ENCODE measurements around the gene BPNT1. TPM values are rescaled to one million over a fixed set of nuclear protein-coding genes. Genes with fewer than 3 reads are reported as not detected.
"Not testable (repeated sequence)": the region's sequence is repeated elsewhere in the genome, so short reads cannot be mapped to it uniquely, and the experiment has no call there.

The BPNT1 gene
- total and polyA plus RNA-seq, 9 donors = 12.9 to 34.0 (median 15.7) TPM

DNA sequence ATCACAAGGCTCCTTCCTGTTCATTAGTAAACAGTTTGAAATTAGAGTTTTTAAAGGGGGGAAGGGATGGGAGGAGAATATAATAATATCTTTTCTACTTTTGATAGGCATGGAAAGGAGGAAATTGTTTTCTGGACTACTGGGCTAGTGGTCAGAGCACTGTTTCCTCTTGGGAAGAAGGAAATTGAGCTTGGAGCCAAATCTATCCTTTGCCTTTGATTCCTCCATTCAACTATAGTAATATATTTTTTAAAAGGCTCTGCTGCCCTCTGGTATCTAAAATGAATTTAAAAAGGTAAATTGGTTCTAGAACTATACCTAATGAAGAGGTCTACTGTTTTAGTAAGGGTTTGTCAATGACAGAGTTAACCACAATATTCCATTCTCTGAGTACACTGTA, 10.2 kb upstream of the BPNT1 start:
- Histone ChIP-seq H3K9me3 (no peaks in the 10 kb centered on the region), H3K36me3 (no peaks in the 10 kb centered on the region), H3K27ac (no peak overlapping the region), H3K27me3 (no peaks in the 10 kb centered on the region), H3K4me3 (no peak overlapping the region), H3K4me1 (ENCODE audit: insufficient read depth) (peaks cover 2% of the 10 kb centered on the region)
- no peak for DNase-seq
- intact Hi-C loops (cut with DNase I) = no loop called here
- no peak for TF ChIP-seq EP300 (IDR thresholded peaks at IDR 0.05)
- TF ChIP-seq, protein P1, sequence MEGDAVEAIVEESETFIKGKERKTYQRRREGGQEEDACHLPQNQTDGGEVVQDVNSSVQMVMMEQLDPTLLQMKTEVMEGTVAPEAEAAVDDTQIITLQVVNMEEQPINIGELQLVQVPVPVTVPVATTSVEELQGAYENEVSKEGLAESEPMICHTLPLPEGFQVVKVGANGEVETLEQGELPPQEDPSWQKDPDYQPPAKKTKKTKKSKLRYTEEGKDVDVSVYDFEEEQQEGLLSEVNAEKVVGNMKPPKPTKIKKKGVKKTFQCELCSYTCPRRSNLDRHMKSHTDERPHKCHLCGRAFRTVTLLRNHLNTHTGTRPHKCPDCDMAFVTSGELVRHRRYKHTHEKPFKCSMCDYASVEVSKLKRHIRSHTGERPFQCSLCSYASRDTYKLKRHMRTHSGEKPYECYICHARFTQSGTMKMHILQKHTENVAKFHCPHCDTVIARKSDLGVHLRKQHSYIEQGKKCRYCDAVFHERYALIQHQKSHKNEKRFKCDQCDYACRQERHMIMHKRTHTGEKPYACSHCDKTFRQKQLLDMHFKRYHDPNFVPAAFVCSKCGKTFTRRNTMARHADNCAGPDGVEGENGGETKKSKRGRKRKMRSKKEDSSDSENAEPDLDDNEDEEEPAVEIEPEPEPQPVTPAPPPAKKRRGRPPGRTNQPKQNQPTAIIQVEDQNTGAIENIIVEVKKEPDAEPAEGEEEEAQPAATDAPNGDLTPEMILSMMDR (IDR thresholded peaks at IDR 0.05) = no peak

DNA sequence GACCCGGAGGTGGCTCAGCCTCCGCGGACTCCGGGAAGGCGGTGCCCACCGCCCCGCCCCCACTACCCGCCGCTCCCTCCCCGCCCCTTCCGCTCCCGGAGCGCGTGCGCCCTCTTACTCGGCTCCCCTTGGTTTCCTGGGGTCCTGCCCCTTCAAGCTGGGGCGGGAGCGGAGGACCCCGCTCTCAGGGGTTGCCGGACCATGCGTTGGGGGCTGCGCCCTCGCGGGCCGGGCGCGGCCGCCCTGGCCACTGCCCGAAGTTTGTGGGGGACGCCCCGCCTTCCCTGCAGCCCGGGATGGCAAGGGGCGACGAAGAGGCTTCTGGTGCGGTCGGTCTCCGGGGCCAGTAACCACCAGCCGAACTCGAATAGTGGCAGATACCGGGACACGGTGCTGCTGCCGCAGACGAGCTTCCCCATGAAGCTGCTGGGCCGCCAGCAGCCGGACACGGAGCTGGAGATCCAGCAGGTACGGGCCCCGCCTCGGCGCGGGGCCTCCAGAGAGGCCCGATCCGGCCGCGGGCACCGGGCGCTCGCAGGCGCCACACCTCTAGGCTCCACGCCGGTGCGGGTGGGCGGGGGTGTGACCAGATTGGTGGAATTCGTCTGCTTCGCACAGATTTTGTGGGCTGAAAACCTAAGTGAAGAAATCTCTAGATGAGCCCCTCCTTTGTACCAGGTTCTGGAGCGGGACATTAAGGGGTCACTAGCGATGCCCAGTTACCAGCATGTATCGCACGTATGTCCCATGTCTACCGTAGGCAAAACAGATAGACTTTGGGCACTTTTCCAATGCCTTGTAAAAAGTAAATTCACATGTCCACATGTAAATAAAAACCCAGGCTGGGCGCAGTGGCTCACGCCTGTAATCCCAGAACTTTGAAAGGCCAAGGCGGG, 4.7 kb upstream of the BPNT1 start, which contains the start of gene IARS2:
Gene IARS2, plus strand, starts transcription at position 117 of the 896 bp plus-strand sequence. Its CDS starts 85 bp downstream, at position 202.
- 1 to 4% (median 2%) methylated on average over 33 to 73 of the region's 73 CpGs for WGBS, 3 donors
- no peaks in the 10 kb centered on the region for H3K9me3 ChIP-seq
- no peaks in the 10 kb centered on the region for H3K27me3 ChIP-seq
- DNase-seq = peak; percentile 88 to 93 (median 91)
- intact Hi-C loops (cut with DNase I) = no loop called here
- H3K27ac ChIP-seq = peak within 1 kb of the TSS; percentile 59 to 84
- peak within 1 kb of the TSS; percentile 95 for H3K4me3 ChIP-seq
- TF ChIP-seq, protein P1 (IDR thresholded peaks at IDR 0.05) = no peak
- TF ChIP-seq EP300 (IDR thresholded peaks at IDR 0.05) (no peak), POLR2A (IDR thresholded peaks at IDR 0.05) (no peak)
- H3K4me1 ChIP-seq (ENCODE audit: insufficient read depth) = peaks cover 6% of the 10 kb centered on the region
- no peaks in the 10 kb centered on the region for H3K36me3 ChIP-seq

DNA sequence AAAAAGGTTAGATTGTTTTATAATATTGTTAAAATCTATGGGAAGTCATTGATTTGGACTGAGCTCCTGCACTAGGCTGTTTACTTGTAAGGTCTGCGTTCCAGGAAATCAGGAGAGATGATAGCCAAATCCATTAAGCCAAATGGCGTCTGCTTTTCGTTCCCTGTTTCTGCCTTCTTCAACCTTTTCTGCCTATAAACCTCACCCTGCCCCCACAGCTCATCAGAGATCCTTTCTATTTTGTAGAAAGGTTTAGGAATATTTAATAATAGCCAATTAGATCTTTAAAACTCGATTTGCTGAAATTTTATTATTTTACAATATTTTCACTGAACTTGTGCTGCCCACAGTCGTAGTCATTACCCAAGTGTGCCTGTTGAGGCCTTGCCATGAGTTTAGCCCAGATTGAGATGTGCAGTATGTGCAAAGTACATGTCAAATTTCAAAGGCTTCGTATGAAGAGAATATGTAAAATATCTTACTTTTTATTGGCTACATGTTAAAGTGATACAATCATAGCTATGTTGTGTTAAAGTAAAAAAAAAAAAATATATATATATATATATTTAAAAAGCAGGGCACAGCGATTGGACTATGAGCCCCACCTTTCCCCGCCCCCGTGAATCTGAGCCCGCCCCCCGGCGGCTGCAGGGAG, 3.9 kb upstream of the BPNT1 start:
- Histone ChIP-seq H3K4me3 (peak overlapping the region; percentile 95), H3K9me3 (no peaks in the 10 kb centered on the region), H3K4me1 (ENCODE audit: insufficient read depth) (peaks cover 6% of the 10 kb centered on the region), H3K27me3 (no peaks in the 10 kb centered on the region), H3K36me3 (no peaks in the 10 kb centered on the region), H3K27ac (peak overlapping the region in 1 of 2 donors; percentile 84)
- TF ChIP-seq, protein P1 (IDR thresholded peaks at IDR 0.05) = no peak
- no peak for TF ChIP-seq EP300 (IDR thresholded peaks at IDR 0.05)
- no peak for TF ChIP-seq POLR2A (IDR thresholded peaks at IDR 0.05)
- 8 to 14% (median 9%) methylated on average over 12 of the region's 12 CpGs for WGBS, 3 donors
- intact Hi-C loops (cut with DNase I) = no loop called here
- DNase-seq = no peak

DNA sequence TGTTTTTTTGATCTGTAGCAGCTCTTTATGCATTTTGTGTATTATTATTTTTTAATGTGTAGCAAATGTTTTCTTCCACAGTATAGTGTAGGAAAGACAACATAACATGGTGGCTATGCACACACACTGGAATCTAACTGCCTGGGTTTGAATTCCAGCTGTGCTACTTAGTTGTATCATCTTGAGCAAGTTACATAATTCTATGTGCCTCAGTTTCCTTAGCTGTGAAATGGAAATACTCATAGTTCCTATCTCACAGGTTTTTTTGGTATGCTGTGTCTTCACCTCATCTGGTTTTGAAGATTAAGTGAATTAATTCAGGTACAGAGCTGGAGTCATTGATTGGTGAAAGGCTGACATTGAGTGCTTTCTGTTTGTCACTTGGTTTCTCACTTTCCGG, 3.1 kb upstream of the BPNT1 start:
- H3K4me1 ChIP-seq (ENCODE audit: insufficient read depth) = peaks cover 6% of the 10 kb centered on the region
- H3K36me3 ChIP-seq = no peaks in the 10 kb centered on the region
- no peak for TF ChIP-seq EP300 (IDR thresholded peaks at IDR 0.05)
- TF ChIP-seq, protein P1 (IDR thresholded peaks at IDR 0.05) = no peak
- no peak for TF ChIP-seq POLR2A (IDR thresholded peaks at IDR 0.05)
- 93 to 100% (median 98%) methylated on average over 1 of the region's 1 CpG for WGBS, 3 donors
- H3K9me3 ChIP-seq = no peaks in the 10 kb centered on the region
- DNase-seq = no peak
- no peak overlapping the region for H3K27ac ChIP-seq
- intact Hi-C loops (cut with DNase I) = no loop called here
- H3K4me3 ChIP-seq = no peak overlapping the region
- no peaks in the 10 kb centered on the region for H3K27me3 ChIP-seq

DNA sequence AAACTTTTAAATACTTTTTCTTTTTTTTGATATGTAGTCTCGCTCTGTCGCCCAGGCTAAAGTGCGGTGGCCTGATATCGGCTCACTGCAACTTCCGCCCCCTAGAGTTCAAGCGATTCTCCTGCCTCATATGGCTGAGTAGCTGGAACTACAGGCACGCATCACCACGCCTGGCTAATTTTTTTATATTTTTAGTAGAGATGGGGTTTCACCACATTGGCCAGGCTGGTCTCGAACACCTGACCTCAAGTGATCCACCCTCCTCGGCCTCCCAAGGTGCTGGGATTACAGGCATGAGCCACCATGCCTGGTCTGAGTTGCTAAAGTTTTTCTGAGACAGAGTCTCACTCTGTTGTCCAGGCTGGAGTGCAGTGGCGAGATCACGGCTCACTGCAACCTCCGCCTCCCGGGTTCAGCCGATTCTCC, 3.3 kb downstream of the BPNT1 start:
- H3K4me1 ChIP-seq (ENCODE audit: insufficient read depth); intact Hi-C loops (cut with DNase I); H3K27ac ChIP-seq; H3K9me3 ChIP-seq; H3K4me3 ChIP-seq; H3K27me3 ChIP-seq; H3K36me3 ChIP-seq; DNase-seq: not testable (repeated sequence)
- WGBS, 3 donors = 90 to 93% (median 92%) methylated on average over 15 of the region's 15 CpGs
